GM12878 (cell line): ENCODE data around the gene HTRA2. TPM values are rescaled to one million over a fixed set of nuclear protein-coding genes. Genes with fewer than 3 reads are reported as not detected.

Source experiments
- ATAC-seq: fragments of 200-7000 bp; cut with Tn5 transposase; 3 replicates; pipeline ENCODE4 v1.9.1; 2020; ENCODE audit warnings: mild to moderate bottlenecking, moderate library complexity
- BruUV-seq: library from RNA; stranded (reverse); fragments of 400-500 nt; replicated peaks from 2 replicates; lab custom pipeline; 2021; lab: Mats Ljungman, UMichigan
- CTCF ChIA-PET: fragments of 300-600 bp; sonication (Branson Sonifier 250); formaldehyde crosslinking; extraction: SDS; loops from one replicate; lab custom pipeline; 2021; ENCODE audit warnings: inconsistent platforms; lab: Yijun Ruan, JAX
- POLR2A ChIA-PET: fragments of 350-600 bp; formaldehyde crosslinking; extraction: SDS; loops from one replicate; lab custom pipeline; 2021; ENCODE audit warnings: inconsistent platforms; lab: Charles Lee
- RAD21 ChIA-PET: fragments of 300-600 bp; sonication (Branson Sonifier 250); formaldehyde crosslinking; loops from one replicate; lab custom pipeline; 2023; ENCODE audit warnings: antibody characterized with exemption; ENCODE audit not compliant: unreplicated experiment; lab: Charles Lee
- SMC1A ChIA-PET: fragments of 300-600 bp; sonication (Branson Sonifier 250); formaldehyde crosslinking; loops from one replicate; lab custom pipeline; 2023; ENCODE audit not compliant: unreplicated experiment, uncharacterized antibody; lab: Charles Lee
- DNase-seq: peaks from one replicate; pipeline ENCODE4 v3.0.0-alpha.2; 2011; ENCODE audit warnings: low read depth, low spot score
- FAIRE-seq: peaks from 3 replicates; lab custom pipeline; 2011; peaks lifted over from hg19 to GRCh38; lab: Jason Lieb, UNC
- H2AFZ ChIP-seq: 2 replicates; pipeline ENCODE4 v1.6.0; 2011; ENCODE audit warnings: low read depth, low read length, control low read depth; ENCODE audit not compliant: control insufficient read depth
- H3K27ac ChIP-seq: 2 replicates; pipeline ENCODE4 v1.5.1; 2011; ENCODE audit warnings: control low read depth; ENCODE audit not compliant: control insufficient read depth, insufficient read depth
- H3K27me3 ChIP-seq, 2 experiments: replicated peaks in 1 of 2; 2 replicates each; pipeline versions ENCODE4 v1.6.0 to v1.6.1; 2011; ENCODE audit warnings: low read length in 1 of 2; ENCODE audit not compliant: control insufficient read depth in 2 of 2, insufficient read depth in 2 of 2
- H3K36me3 ChIP-seq, 2 experiments: 2 replicates each; pipeline ENCODE4 v1.5.1; 2011; ENCODE audit warnings: low read length in 1 of 2; ENCODE audit not compliant: control insufficient read depth in 2 of 2, insufficient read depth in 2 of 2
- H3K4me1 ChIP-seq: 2 replicates; pipeline ENCODE4 v1.6.1; 2011; ENCODE audit warnings: mild to moderate bottlenecking, low read length, moderate library complexity, mixed read lengths; ENCODE audit not compliant: control insufficient read depth, insufficient read depth
- H3K4me2 ChIP-seq: 2 replicates; pipeline ENCODE4 v1.6.0; 2011; ENCODE audit warnings: control low read depth; ENCODE audit not compliant: control insufficient read depth, insufficient read depth
- H3K4me3 ChIP-seq: fragments of 200-600 bp; sonication (generic); 2 replicates; pipeline ENCODE4 v1.5.1; 2016
- H3K79me2 ChIP-seq: 2 replicates; pipeline ENCODE4 v1.6.0; 2011; ENCODE audit warnings: low read length; ENCODE audit not compliant: control insufficient read depth, insufficient read depth
- H3K9ac ChIP-seq: 2 replicates; pipeline ENCODE4 v1.8.0; 2011; ENCODE audit warnings: low read length, control low read depth, mixed read lengths; ENCODE audit not compliant: control insufficient read depth, insufficient read depth
- H3K9me3 ChIP-seq: replicated peaks from 3 replicates; pipeline ENCODE4 v1.5.1; 2011; ENCODE audit warnings: mild to moderate bottlenecking, low read length; ENCODE audit not compliant: control insufficient read depth, insufficient read depth
- H4K20me1 ChIP-seq: 2 replicates; pipeline ENCODE4 v1.6.0; 2011; ENCODE audit not compliant: control insufficient read depth, insufficient read depth
- BCL11A ChIP-seq: IDR thresholded peaks from 2 replicates; pipeline ENCODE4 v1.6.1; 2011; ENCODE audit warnings: low read depth, low read length
- CREB1 ChIP-seq: IDR thresholded peaks from 2 replicates; pipeline ENCODE4 v1.6.1; 2012; ENCODE audit warnings: low read depth, mild to moderate bottlenecking, inconsistent platforms
- HDAC6 ChIP-seq: fragments of 200-600 bp; sonication (generic); IDR thresholded peaks from one replicate; pipeline ENCODE4 v1.8.0; 2017; ENCODE audit warnings: antibody characterized with exemption; ENCODE audit not compliant: unreplicated experiment
- MTA3 ChIP-seq: IDR thresholded peaks from 2 replicates; pipeline ENCODE4 v1.6.1; 2012; ENCODE audit warnings: low read length, inconsistent platforms, borderline replicate concordance
- POLR2A ChIP-seq: IDR thresholded peaks from 2 replicates; pipeline ENCODE4 v1.6.1; 2011; ENCODE audit warnings: low read depth, mild to moderate bottlenecking, low read length
- POLR2AphosphoS5 ChIP-seq: IDR thresholded peaks from 2 replicates; pipeline ENCODE4 v1.6.1; 2011; ENCODE audit warnings: mild to moderate bottlenecking, low read length, inconsistent platforms
- WGBS: methylation state at CpG from one replicate; pipeline ENCODE4 v1.1.6; 2016; ENCODE audit warnings: low lambda C conversion rate; ENCODE audit not compliant: insufficient replicate concordance, insufficient coverage; ENCODE audit errors: missing lambda C conversion rate; 5-methylcytosine and 5-hydroxymethylcytosine counted together
- in situ Hi-C: fragments of 300-500 bp; cut with MboI; formaldehyde crosslinking; loops from 9 replicates; pipeline ENCODE4 v1.14.3; 2018; ENCODE audit warnings: mixed read lengths
- intact Hi-C: fragments of 100-400 bp; cut with micrococcal nuclease; formaldehyde crosslinking; loops from one replicate; pipeline ENCODE4 v1.14.2; 2022; ENCODE audit not compliant: unreplicated experiment
- polyA plus RNA-seq, 11 experiments: library from polyadenylated mRNA; depleted of rRNA in 4 of 11; unstranded in 6 of 11; stranded (reverse) in 5 of 11; fragments of >200 nt; fragmentation: Nextera tagmentation in 4 of 11; fragmentation: Illumina TruSeq in 1 of 11; extraction: Ambion mirVana in 4 of 11; extraction: Trizol in 1 of 11; gene quantifications; 1 replicate in 1 of 11; 2 replicates in 10 of 11; pipeline versions ENCODE4 v1.2.1 to v1.2.3, GENCODE V29; 2011 to 2016; ENCODE audit warnings: inconsistent platforms in 2 of 11, missing spikeins in 2 of 11, low read depth in 1 of 11
- total RNA-seq, 4 experiments: library from RNA; depleted of rRNA in 3 of 4; stranded (reverse); fragments of >200 nt in 3 of 4; fragmentation: Illumina TruSeq in 1 of 4; extraction: Trizol in 1 of 4; gene quantifications; 2 replicates each; pipeline versions ENCODE4 v1.2.1 to v1.2.3, GENCODE V29; 2013 to 2021

The HTRA2 gene
- total and polyA plus RNA-seq, 10 of the 15 experiments (the other 5 are each of a cell fraction or from before 2014, with no cell fraction given) = 42.3 to 73.9 (median 54.6) TPM

DNA sequence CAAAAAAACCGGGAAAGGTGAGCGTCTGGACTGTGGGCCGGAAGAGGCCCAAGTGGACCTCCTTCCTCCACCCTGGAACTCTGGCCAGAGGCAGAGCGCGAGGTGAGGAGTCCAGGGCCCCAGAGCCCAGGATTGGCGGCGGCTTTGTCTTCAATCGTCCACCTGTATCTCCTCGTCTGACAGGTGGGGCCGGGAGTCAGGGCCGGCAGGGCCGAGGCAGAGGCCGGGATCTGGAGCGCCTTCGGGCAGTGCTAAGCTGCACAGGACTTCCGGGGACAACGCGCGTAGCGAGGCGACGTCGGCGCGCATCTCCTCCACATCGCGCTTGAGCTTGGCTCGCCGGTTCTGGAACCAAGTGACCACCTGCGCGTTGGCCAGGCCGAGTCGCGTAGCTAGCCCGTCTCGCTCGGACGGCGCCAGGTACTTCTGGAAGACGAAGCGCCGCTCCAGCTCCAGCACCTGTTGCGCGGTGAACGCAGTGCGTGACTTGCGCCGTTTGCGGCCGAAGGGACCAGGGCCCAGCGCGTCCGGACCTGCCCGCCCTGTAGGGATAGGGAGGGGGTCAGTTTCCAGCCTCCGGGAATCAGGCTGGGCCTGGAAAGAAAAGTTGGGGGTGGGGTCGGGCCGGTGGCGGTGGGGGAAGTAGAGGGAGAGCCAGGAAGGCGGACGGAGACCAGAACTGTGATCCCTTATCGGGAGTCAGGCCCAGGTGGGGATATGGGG lies 31.8 kb upstream of the HTRA2 start:
- ChIA-PET CTCF (interaction anchor here (0.6 to 13.9 kb wide), 2 partner anchors 15 to 89 kb away, joined by 3 to 231 read pairs; partner anchors contain the start of genes CCDC142 and TTC31), RAD21 (no interaction called here), SMC1A (no interaction called here), POLR2A (interaction anchor here (0.9 kb wide), 1 partner anchor 79 kb away, joined by 3 read pairs; no protein-coding TSS in a partner anchor)
- 22% methylated on average over 53 of the region's 61 CpGs for WGBS
- intact Hi-C loops = no loop called here
- ATAC-seq (no peak), DNase-seq (no peak), FAIRE-seq (no peak)
- no peaks in the 10 kb centered on the region for H3K9me3 ChIP-seq
- H3K4me2 ChIP-seq = peak overlapping the region; percentile 46
- H4K20me1 ChIP-seq = no peaks in the 10 kb centered on the region
- H3K79me2 ChIP-seq = no peaks in the 10 kb centered on the region
- BruUV-seq = no TSS peak
- peak overlapping the region; percentile 57; the same call in 1 of the 2 replicates for H3K4me3 ChIP-seq
- peak overlapping the region; percentile 68 for H2AFZ ChIP-seq
- H3K9ac ChIP-seq = no peak overlapping the region
- in situ Hi-C loops = no loop called here
- H3K36me3 ChIP-seq = peaks cover 0 to 4% of the 10 kb centered on the region in 2 experiments; a peak in 2 of 4 replicates
- peaks cover 12% of the 10 kb centered on the region for H3K4me1 ChIP-seq
- peak; percentile 68 for TF ChIP-seq POLR2A
- 0 out of 2 replicates have a peak, but pooled peaks have one; percentile 26 for TF ChIP-seq POLR2AphosphoS5
- TF ChIP-seq MTA3 = 0 out of 2 replicates have a peak, but pooled peaks have one; percentile 45
- TF ChIP-seq HDAC6 = peak; percentile 67
- TF ChIP-seq BCL11A = no peak
- 0 out of 2 replicates have a peak, but pooled peaks have one; percentile 20 for TF ChIP-seq CREB1
- H3K27ac ChIP-seq = no peak overlapping the region
- H3K27me3 ChIP-seq = peaks cover 15 to 25% of the 10 kb centered on the region in 2 experiments; a peak in 3 of 4 replicates
